Karpas-422 (cell line): Measurements from ENCODE around the gene ULBP1. TPM values are rescaled to one million over a fixed set of nuclear protein-coding genes. Genes with fewer than 3 reads are reported as not detected.
A peak's percentile ranks its signal among the peaks of the same experiment; 100 is the strongest.
"Not testable (repeated sequence)": the region's sequence is repeated elsewhere in the genome, so short reads cannot be mapped to it uniquely, and the experiment has no call there.

ENCODE experiments used
- DNase-seq: peaks from one replicate; pipeline ENCODE4 v3.0.0-alpha.2; 2015
- H2AFZ ChIP-seq: fragments of 200-600 bp; sonication (generic); 2 replicates; pipeline ENCODE4 v1.6.1; 2014; ENCODE audit warnings: antibody characterized with exemption, low read length, mixed read lengths
- H3K27ac ChIP-seq: fragments of 200-600 bp; sonication (generic); 2 replicates; pipeline ENCODE4 v1.5.1; 2014; ENCODE audit warnings: mild to moderate bottlenecking, low read length, moderate library complexity
- H3K27me3 ChIP-seq: fragments of 200-600 bp; sonication (generic); 2 replicates; pipeline ENCODE4 v1.6.1; 2014; ENCODE audit warnings: low read length, mixed read lengths
- H3K36me3 ChIP-seq: fragments of 200-600 bp; sonication (generic); 2 replicates; pipeline ENCODE4 v1.6.1; 2014; ENCODE audit warnings: low read length, mixed read lengths; ENCODE audit not compliant: insufficient read depth
- H3K4me1 ChIP-seq: fragments of 200-600 bp; sonication (generic); 2 replicates; pipeline ENCODE4 v1.6.1; 2014; ENCODE audit warnings: mild to moderate bottlenecking, low read length, mixed read lengths
- H3K4me2 ChIP-seq: fragments of 200-600 bp; sonication (generic); 2 replicates; pipeline ENCODE4 v1.6.1; 2014; ENCODE audit warnings: low read length, low read depth, mild to moderate bottlenecking; ENCODE audit not compliant: poor library complexity, severe bottlenecking
- H3K4me3 ChIP-seq: fragments of 200-600 bp; sonication (generic); 2 replicates; pipeline ENCODE4 v1.5.1; 2014; ENCODE audit warnings: mild to moderate bottlenecking, antibody characterized with exemption, low read length, mixed read lengths
- H3K79me2 ChIP-seq: fragments of 200-600 bp; sonication (generic); 2 replicates; pipeline ENCODE4 v1.6.1; 2014; ENCODE audit warnings: mild to moderate bottlenecking, low read length, mixed read lengths
- H3K9ac ChIP-seq: fragments of 200-600 bp; sonication (generic); 2 replicates; pipeline ENCODE4 v1.6.0; 2014; ENCODE audit warnings: low read length
- H3K9me2 ChIP-seq: fragments of 200-600 bp; sonication (generic), shearing (Covaris generic); replicated peaks from 2 replicates; pipeline ENCODE4 v1.6.0; 2014; ENCODE audit warnings: mild to moderate bottlenecking, low read length, moderate library complexity; ENCODE audit not compliant: insufficient read depth
- H3K9me3 ChIP-seq: fragments of 300-700, 200-600 bp; sonication (generic); 2 replicates; pipeline ENCODE4 v1.6.1; 2014; ENCODE audit warnings: low read length, mixed read lengths
- H4K20me1 ChIP-seq: fragments of 200-600 bp; sonication (generic); 2 replicates; pipeline ENCODE4 v1.6.1; 2014; ENCODE audit warnings: mild to moderate bottlenecking, antibody characterized with exemption, low read length, low read depth; ENCODE audit not compliant: insufficient read depth
- total RNA-seq: library from RNA; depleted of rRNA; stranded (reverse); fragments of >200 nt; shearing (Covaris generic); gene quantifications from 2 replicates; pipeline ENCODE4 v1.2.3, GENCODE V29; 2014; ENCODE audit warnings: low replicate concordance

Gene ULBP1
- total RNA-seq, 1 experiment from 2014 or later = 5.1 TPM

- no peaks in the 10 kb centered on the region for H3K36me3 ChIP-seq
- no peak overlapping the region for H2AFZ ChIP-seq
- H3K27me3 ChIP-seq = peaks cover 4% of the 10 kb centered on the region; the same call in 1 of the 2 replicates
- H3K4me1 ChIP-seq = peaks cover 16% of the 10 kb centered on the region
- H3K4me3 ChIP-seq = peak overlapping the region; percentile 70
- H4K20me1 ChIP-seq = no peaks in the 10 kb centered on the region
- H3K4me2 ChIP-seq = peak overlapping the region; percentile 75
- no peaks in the 10 kb centered on the region for H3K9me3 ChIP-seq
- no peaks in the 10 kb centered on the region for H3K9me2 ChIP-seq
- H3K79me2 ChIP-seq = no peaks in the 10 kb centered on the region
- DNase-seq = peak; percentile 25
- H3K9ac ChIP-seq = peak overlapping the region; percentile 66
- no peak overlapping the region for H3K27ac ChIP-seq
These were observed 21.3 kb upstream of the ULBP1 start for GRCh38 chr6:149942461-149942829.

GRCh38 chr6:149943321-149943720 lies 20.4 kb upstream of the ULBP1 start:
- H3K27me3 ChIP-seq, H3K9me3 ChIP-seq, H3K27ac ChIP-seq, H3K9me2 ChIP-seq, H3K9ac ChIP-seq, H2AFZ ChIP-seq, H4K20me1 ChIP-seq, H3K4me2 ChIP-seq, H3K79me2 ChIP-seq, H3K4me3 ChIP-seq, H3K36me3 ChIP-seq: not testable (repeated sequence)
- peak; percentile 19 for DNase-seq
- peaks cover 11% of the 10 kb centered on the region for H3K4me1 ChIP-seq

DNA sequence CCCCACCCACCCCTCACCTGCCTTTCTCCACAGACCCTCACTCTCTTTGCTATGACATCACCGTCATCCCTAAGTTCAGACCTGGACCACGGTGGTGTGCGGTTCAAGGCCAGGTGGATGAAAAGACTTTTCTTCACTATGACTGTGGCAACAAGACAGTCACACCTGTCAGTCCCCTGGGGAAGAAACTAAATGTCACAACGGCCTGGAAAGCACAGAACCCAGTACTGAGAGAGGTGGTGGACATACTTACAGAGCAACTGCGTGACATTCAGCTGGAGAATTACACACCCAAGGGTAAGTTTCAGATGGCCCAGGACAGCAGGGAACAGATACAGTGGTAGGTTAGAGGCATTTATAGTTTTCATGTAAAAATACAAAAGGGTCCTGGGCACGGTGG lies 18.5 kb upstream of the ULBP1 start:
- H2AFZ ChIP-seq, H3K79me2 ChIP-seq, H3K27me3 ChIP-seq, H3K36me3 ChIP-seq, H4K20me1 ChIP-seq, H3K9ac ChIP-seq, H3K27ac ChIP-seq, H3K9me2 ChIP-seq, H3K4me1 ChIP-seq, H3K9me3 ChIP-seq, H3K4me2 ChIP-seq, H3K4me3 ChIP-seq: not testable (repeated sequence)
- peak; percentile 21 for DNase-seq

- H3K4me1 ChIP-seq, H3K9me2 ChIP-seq, H3K4me2 ChIP-seq, H3K79me2 ChIP-seq, H2AFZ ChIP-seq, DNase-seq, H3K27me3 ChIP-seq, H3K9me3 ChIP-seq, H3K9ac ChIP-seq, H3K27ac ChIP-seq, H3K36me3 ChIP-seq, H3K4me3 ChIP-seq, H4K20me1 ChIP-seq: not testable (repeated sequence)
These were observed 17.1 kb upstream of the ULBP1 start for GRCh38 chr6:149946631-149947030.

- not testable (repeated sequence) for H3K27ac ChIP-seq, DNase-seq, H2AFZ ChIP-seq, H3K79me2 ChIP-seq, H3K9me2 ChIP-seq, H3K4me1 ChIP-seq, H4K20me1 ChIP-seq, H3K27me3 ChIP-seq, H3K9me3 ChIP-seq, H3K9ac ChIP-seq, H3K4me3 ChIP-seq, H3K36me3 ChIP-seq, H3K4me2 ChIP-seq
These were observed 16.2 kb upstream of the ULBP1 start for GRCh38 chr6:149947533-149947932.

- no peak overlapping the region for H2AFZ ChIP-seq
- DNase-seq = no peak
- H3K27ac ChIP-seq = no peak overlapping the region
- no peak overlapping the region for H3K4me3 ChIP-seq
- H3K27me3 ChIP-seq = no peaks in the 10 kb centered on the region
- no peaks in the 10 kb centered on the region for H3K79me2 ChIP-seq
- H3K9me2 ChIP-seq = no peaks in the 10 kb centered on the region
- no peaks in the 10 kb centered on the region for H3K4me1 ChIP-seq
- no peaks in the 10 kb centered on the region for H4K20me1 ChIP-seq
- no peak overlapping the region for H3K4me2 ChIP-seq
- no peak overlapping the region for H3K9ac ChIP-seq
- H3K9me3 ChIP-seq = no peaks in the 10 kb centered on the region
- H3K36me3 ChIP-seq = no peaks in the 10 kb centered on the region
These were observed 15.7 kb upstream of the ULBP1 start for GRCh38 chr6:149948011-149948410.

GRCh38 chr6:149948616-149949015 lies 15.1 kb upstream of the ULBP1 start:
- Histone ChIP-seq H3K9me2 (no peaks in the 10 kb centered on the region), H3K4me3 (no peak overlapping the region), H3K4me2 (no peak overlapping the region), H3K27ac (no peak overlapping the region), H3K79me2 (no peaks in the 10 kb centered on the region), H3K9me3 (no peaks in the 10 kb centered on the region), H3K9ac (no peak overlapping the region), H2AFZ (no peak overlapping the region), H3K36me3 (no peaks in the 10 kb centered on the region), H4K20me1 (no peaks in the 10 kb centered on the region), H3K4me1 (no peaks in the 10 kb centered on the region), H3K27me3 (no peaks in the 10 kb centered on the region)
- no peak for DNase-seq

- Histone ChIP-seq H3K4me3 (no peak overlapping the region), H3K36me3 (no peaks in the 10 kb centered on the region), H3K27me3 (no peaks in the 10 kb centered on the region), H3K4me1 (no peaks in the 10 kb centered on the region), H3K27ac (no peak overlapping the region), H2AFZ (no peak overlapping the region), H3K4me2 (no peak overlapping the region), H4K20me1 (no peaks in the 10 kb centered on the region), H3K9me2 (no peaks in the 10 kb centered on the region), H3K9me3 (no peaks in the 10 kb centered on the region), H3K79me2 (no peaks in the 10 kb centered on the region), H3K9ac (no peak overlapping the region)
- no peak for DNase-seq
These were observed 13.3 kb upstream of the ULBP1 start for GRCh38 chr6:149950423-149950822.

- Histone ChIP-seq H3K4me1 (no peaks in the 10 kb centered on the region), H3K79me2 (no peaks in the 10 kb centered on the region), H3K4me3 (no peak overlapping the region), H3K9me2 (no peaks in the 10 kb centered on the region), H3K9ac (no peak overlapping the region), H3K36me3 (no peaks in the 10 kb centered on the region), H3K27ac (no peak overlapping the region), H3K27me3 (no peaks in the 10 kb centered on the region), H4K20me1 (no peaks in the 10 kb centered on the region), H2AFZ (no peak overlapping the region), H3K9me3 (no peaks in the 10 kb centered on the region), H3K4me2 (no peak overlapping the region)
- no peak for DNase-seq
These were observed 12.6 kb upstream of the ULBP1 start for GRCh38 chr6:149951096-149951495.
